ENCODE measurements around the gene TMSB4X. TPM values are rescaled to one million over a fixed set of nuclear protein-coding genes. Genes with fewer than 3 reads are reported as not detected.

TMSB4X gene
- total and polyA plus RNA-seq, 2 of the 4 experiments (the other 2 are of a cell fraction), result 4,648 to 11,116 TPM

GRCh38 chrX:12965131-12965940 lies 9.6 kb upstream of the TMSB4X start:
- Histone ChIP-seq H2AK5ac (ENCODE audit: low read depth, low read length) (no peak overlapping the region), H4K5ac (ENCODE audit: low read depth, low read length) (no peak overlapping the region), H3K4ac (ENCODE audit: low read depth, low read length) (no peak overlapping the region), H3K4me2 (ENCODE audit: low read depth, low read length) (no peak overlapping the region), H3K36me3 (ENCODE audit: control insufficient read depth, insufficient read depth, low read length) (no peaks in the 10 kb centered on the region), H2BK5ac (ENCODE audit: low read depth, low read length, poor library complexity, severe bottlenecking) (no peak overlapping the region), H3K23ac (ENCODE audit: low read depth, low read length) (no peak overlapping the region), H3K79me1 (ENCODE audit: low read depth in 1 of 2, low read length in 2 of 2) (no peaks in the 10 kb centered on the region), H2BK15ac (ENCODE audit: low read depth, low read length) (no peak overlapping the region), H3K56ac (ENCODE audit: extremely low read depth, insufficient read depth, low read length) (no peak overlapping the region), H3K9me1 (ENCODE audit: insufficient read depth, low read length) (no peaks in the 10 kb centered on the region), H3K18ac (ENCODE audit: low read depth, low read length) (no peak overlapping the region; the same call in 1 of the 2 replicates), H3K27me3 (ENCODE audit: control insufficient read depth, insufficient read depth, low read length) (no peaks in the 10 kb centered on the region), H4K8ac (ENCODE audit: low read depth in 2 of 2, low read length in 2 of 2) (no peak overlapping the region), H3K4me1 (ENCODE audit: control insufficient read depth, insufficient read depth, low read length) (peaks cover 2% of the 10 kb centered on the region; the same call in 1 of the 2 replicates), H3K9ac (ENCODE audit: low read depth, low read length) (no peak overlapping the region), H2AFZ (replicated peaks; ENCODE audit: low read length, poor library complexity) (no peak overlapping the region), H2BK120ac (ENCODE audit: low read depth, low read length) (no peak overlapping the region), H3K14ac (replicated peaks; ENCODE audit: low read depth, low read length) (no peak overlapping the region), H2BK20ac (ENCODE audit: low read depth, low read length) (no peak overlapping the region), H3K9me3 (ENCODE audit: control insufficient read depth, insufficient read depth, low read length) (no peaks in the 10 kb centered on the region), H3K4me3 (ENCODE audit: insufficient read depth, low read depth, low read length) (no peak overlapping the region), H4K20me1 (ENCODE audit: insufficient read depth, low read length) (no peaks in the 10 kb centered on the region), H3K27ac (ENCODE audit: insufficient read depth, low read length) (no peak overlapping the region), H4K91ac (ENCODE audit: insufficient read depth, low read depth, low read length) (no peak overlapping the region), H2AK9ac (replicated peaks; ENCODE audit: low read depth, low read length, poor library complexity) (no peak overlapping the region)
- in situ Hi-C loops (cut with MboI; ENCODE audit: low sequenced_read_pairs), result loop anchor here (10.0 to 25.0 kb wide), 3 partner anchors 519 to 1072 kb away; partner anchors contain the start of genes GEMIN8, OFD1 and TRAPPC2
- WGBS, 2 experiments (ENCODE audit: extremely low coverage in 2 of 2, insufficient read length in 1 of 2), result 30% methylated on average over 2 of the region's 6 CpGs; no CpG with 5 or more reads in 1 of the 2 experiments
- ChIA-PET CTCF (no interaction called here), POLR2A (ENCODE audit: unreplicated experiment) (no interaction called here)
- no TSS peak for BruUV-seq (replicated peaks)
- intact Hi-C loops (cut with micrococcal nuclease), result no loop called here
- DNase-seq (no peak), ATAC-seq (ENCODE audit: low read depth) (no peak)
- TF ChIP-seq FOS (IDR thresholded peaks at IDR 0.05; ENCODE audit: low read depth, low read length) (no peak), CEBPB (IDR thresholded peaks at IDR 0.05; ENCODE audit: low read depth, low read length) (no peak), SMC3 (IDR thresholded peaks at IDR 0.05; ENCODE audit: low read depth, low read length) (no peak), POLR2A (IDR thresholded peaks at IDR 0.05; ENCODE audit: low read depth, low read length) (no peak), RCOR1 (IDR thresholded peaks at IDR 0.05; ENCODE audit: insufficient replicate concordance, low read length) (no peak), MAZ (IDR thresholded peaks at IDR 0.05; ENCODE audit: borderline replicate concordance, low read depth, low read length) (no peak), CTCF (conservative IDR thresholded peaks at IDR 0.05; ENCODE audit: low read depth, low read length) (no peak), USF2 (IDR thresholded peaks at IDR 0.05; ENCODE audit: low read depth, low read length) (no peak), BHLHE40 (IDR thresholded peaks at IDR 0.05; ENCODE audit: low read depth, low read length) (no peak), RAD21 (IDR thresholded peaks at IDR 0.05; ENCODE audit: low read length) (no peak), CHD1 (IDR thresholded peaks at IDR 0.05; ENCODE audit: low read depth, low read length) (no peak)
- dilution Hi-C loops (cut with HindIII; ENCODE audit: low sequenced_read_pairs, unreplicated experiment), result no loop called here
